AG04450 (cell line): ENCODE measurements around the gene SLC22A23. TPM values are rescaled to one million over a fixed set of nuclear protein-coding genes. Genes with fewer than 3 reads are reported as not detected.

Source experiments
- CTCF ChIA-PET: fragments of 300-600, 350-600 bp; formaldehyde crosslinking; extraction: SDS; loops from one replicate; lab custom pipeline; 2022; ENCODE audit warnings: antibody characterized with exemption, inconsistent platforms; lab: Charles Lee
- POLR2A ChIA-PET: fragments of 350-600 bp; formaldehyde crosslinking; extraction: SDS; loops from one replicate; lab custom pipeline; 2021; ENCODE audit warnings: antibody characterized with exemption, inconsistent platforms; lab: Yijun Ruan, JAX
- DNase-seq: peaks from one replicate; pipeline ENCODE4 v3.0.0-alpha.2; 2011; ENCODE audit warnings: low read depth, low spot score
- H3K27ac ChIP-seq: one replicate; pipeline ENCODE4 v1.5.1; 2012; ENCODE audit warnings: low read depth, low read length, control low read depth
- H3K27me3 ChIP-seq: one replicate; pipeline ENCODE4 v1.6.0; 2012; ENCODE audit warnings: low read length; ENCODE audit not compliant: control insufficient read depth, insufficient read depth
- H3K4me3 ChIP-seq: 2 replicates; pipeline ENCODE4 v1.5.1; 2011; ENCODE audit warnings: mild to moderate bottlenecking, low read depth, low read length, control low read depth
- H3K9me3 ChIP-seq: 2 replicates; pipeline ENCODE4 v1.5.1; 2012; ENCODE audit warnings: low read length; ENCODE audit not compliant: control insufficient read depth, insufficient read depth
- CTCF ChIP-seq: IDR thresholded peaks from 2 replicates; pipeline ENCODE4 v1.5.1; 2011; ENCODE audit warnings: low read depth, low read length, control low read depth, inconsistent platforms
- polyA plus RNA-seq: library from polyadenylated mRNA; depleted of rRNA; stranded (reverse); fragments of >200 nt; gene quantifications from 2 replicates; pipeline ENCODE4 v1.2.3, GENCODE V29; 2011

SLC22A23 gene
- polyA plus RNA-seq, 1 experiment: not detected

GRCh38 chr6:3253597-3253961 is 203.3 kb downstream of the SLC22A23 start:
- Histone ChIP-seq H3K4me3 (no peak overlapping the region), H3K27me3 (peaks cover 15% of the 10 kb centered on the region), H3K9me3 (peaks cover 4% of the 10 kb centered on the region; the same call in 1 of the 2 replicates), H3K27ac (no peak overlapping the region)
- TF ChIP-seq CTCF: no peak
- POLR2A ChIA-PET: interaction anchor here (1.3 kb wide), 1 partner anchor 95 kb away, joined by 3 read pairs; no protein-coding TSS in a partner anchor
- CTCF ChIA-PET: no interaction called here
- DNase-seq: no peak

DNA sequence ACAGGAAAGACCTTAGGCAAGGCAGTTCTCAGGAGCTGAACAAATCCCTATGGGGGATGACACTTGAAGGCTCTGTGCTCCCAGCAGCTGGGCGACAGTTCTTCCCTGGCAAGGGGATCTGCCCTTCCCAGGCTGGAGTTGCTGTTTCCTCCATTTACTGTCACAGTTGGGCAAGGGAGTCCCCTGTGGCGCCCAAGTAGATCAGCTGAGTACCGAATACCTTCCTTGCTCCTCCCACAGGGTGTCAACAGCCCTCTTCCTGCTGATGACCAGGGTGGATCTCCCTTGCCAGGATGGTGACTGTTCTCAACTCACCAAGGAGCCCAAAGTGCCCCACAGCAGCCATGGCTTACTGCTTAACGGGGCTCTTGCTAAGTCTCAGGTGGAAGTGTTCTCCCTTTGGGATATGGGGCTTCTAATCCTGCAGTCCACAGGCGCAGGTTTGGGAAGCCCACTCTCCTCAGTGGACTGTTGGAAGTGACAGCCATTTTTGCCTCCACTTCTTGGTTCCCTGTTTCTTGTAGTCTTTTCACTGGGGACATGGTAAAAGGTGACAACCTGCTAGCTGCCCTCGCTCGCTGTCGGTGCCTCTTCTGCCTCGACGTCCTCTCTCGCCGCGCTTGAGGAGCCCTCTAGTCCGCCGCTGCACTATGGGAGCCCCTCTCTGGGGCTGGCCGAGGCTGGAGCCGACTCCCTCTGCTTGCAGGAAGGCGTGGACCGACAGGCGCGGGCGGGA is 203.8 kb downstream of the SLC22A23 start:
- TF ChIP-seq CTCF: no peak
- peaks cover 4% of the 10 kb centered on the region; the same call in 1 of the 2 replicates for H3K9me3 ChIP-seq
- no peak for DNase-seq
- H3K27ac ChIP-seq: no peak overlapping the region
- POLR2A ChIA-PET: no interaction called here
- H3K4me3 ChIP-seq: no peak overlapping the region
- H3K27me3 ChIP-seq: peaks cover 15% of the 10 kb centered on the region
- CTCF ChIA-PET: interaction anchor here (6.8 kb wide), 1 partner anchor 124 kb away, joined by 119 read pairs; no protein-coding TSS in a partner anchor

DNA sequence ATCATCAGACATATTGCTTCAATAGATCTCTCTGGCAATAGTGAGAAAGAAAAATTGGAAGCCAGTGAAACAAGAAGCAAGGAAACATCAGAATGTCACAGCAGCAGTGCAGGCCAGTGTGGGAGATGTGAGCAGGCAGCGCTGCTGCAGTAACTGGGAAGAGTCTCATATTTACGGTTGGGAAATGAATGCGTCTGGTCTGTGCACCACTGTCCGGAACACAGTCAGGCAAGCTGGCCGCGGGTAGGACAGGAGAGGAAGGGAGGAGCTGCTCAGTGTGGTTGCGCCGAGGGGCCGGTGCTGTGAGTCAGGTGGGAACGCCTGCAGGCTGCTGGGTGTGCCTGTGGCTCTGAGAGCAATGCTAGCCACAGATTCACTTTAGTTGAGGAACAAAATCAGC is 204.5 kb downstream of the SLC22A23 start:
- Histone ChIP-seq H3K4me3 (no peak overlapping the region), H3K27me3 (peaks cover 15% of the 10 kb centered on the region), H3K27ac (no peak overlapping the region), H3K9me3 (peaks cover 4% of the 10 kb centered on the region; the same call in 1 of the 2 replicates)
- no peak for TF ChIP-seq CTCF
- POLR2A ChIA-PET: interaction anchor here (2.7 kb wide), 1 partner anchor 95 kb away, joined by 16 read pairs; the partner anchor contains the start of gene TUBB2A
- CTCF ChIA-PET: interaction anchor here (0.8 to 6.8 kb wide), 16 partner anchors 19 to 726 kb away, joined by 3 to 119 read pairs (median 6); partner anchors contain the start of genes RIPK1 and TUBB2A
- DNase-seq: no peak

GRCh38 chr6:3251462-3252314 is 205.2 kb downstream of the SLC22A23 start:
- CTCF ChIA-PET: interaction anchor here (0.5 to 6.8 kb wide), 42 partner anchors 9 to 727 kb away, joined by 3 to 119 read pairs (median 4); partner anchors contain the start of genes BPHL, RIPK1 and TUBB2A
- H3K9me3 ChIP-seq: peaks cover 4% of the 10 kb centered on the region; the same call in 1 of the 2 replicates
- DNase-seq: peak; percentile 42

More at GRCh38 chr6:3251462-3252314, 205.2 kb downstream of the SLC22A23 start:
- Histone ChIP-seq H3K4me3 (no peak overlapping the region), H3K27me3 (peaks cover 12% of the 10 kb centered on the region), H3K27ac (no peak overlapping the region)
- peak; percentile 99 for TF ChIP-seq CTCF
- POLR2A ChIA-PET: interaction anchor here (0.6 to 2.7 kb wide), 4 partner anchors 55 to 252 kb away, joined by 3 to 16 read pairs (median 4); partner anchors contain the start of gene TUBB2A
